ENCODE results near the gene S1PR4.

Gene S1PR4

GRCh38 chr19:3207461-3208242 is 29.1 kb downstream of the S1PR4 start:
- peak overlapping the region; percentile 14; the same call in 1 of the 2 replicates for H3K27ac ChIP-seq
- ChIA-PET CTCF (interaction anchor here (0.6 kb wide), 2 partner anchors 171 to 199 kb away, joined by 4 to 5 read pairs; no protein-coding TSS in a partner anchor), POLR2A (ENCODE audit: low non-redundant PET) (interaction anchor here (0.5 kb wide), 1 partner anchor 237 kb away, joined by 6 read pairs; no protein-coding TSS in a partner anchor)
- TF ChIP-seq, protein P1, sequence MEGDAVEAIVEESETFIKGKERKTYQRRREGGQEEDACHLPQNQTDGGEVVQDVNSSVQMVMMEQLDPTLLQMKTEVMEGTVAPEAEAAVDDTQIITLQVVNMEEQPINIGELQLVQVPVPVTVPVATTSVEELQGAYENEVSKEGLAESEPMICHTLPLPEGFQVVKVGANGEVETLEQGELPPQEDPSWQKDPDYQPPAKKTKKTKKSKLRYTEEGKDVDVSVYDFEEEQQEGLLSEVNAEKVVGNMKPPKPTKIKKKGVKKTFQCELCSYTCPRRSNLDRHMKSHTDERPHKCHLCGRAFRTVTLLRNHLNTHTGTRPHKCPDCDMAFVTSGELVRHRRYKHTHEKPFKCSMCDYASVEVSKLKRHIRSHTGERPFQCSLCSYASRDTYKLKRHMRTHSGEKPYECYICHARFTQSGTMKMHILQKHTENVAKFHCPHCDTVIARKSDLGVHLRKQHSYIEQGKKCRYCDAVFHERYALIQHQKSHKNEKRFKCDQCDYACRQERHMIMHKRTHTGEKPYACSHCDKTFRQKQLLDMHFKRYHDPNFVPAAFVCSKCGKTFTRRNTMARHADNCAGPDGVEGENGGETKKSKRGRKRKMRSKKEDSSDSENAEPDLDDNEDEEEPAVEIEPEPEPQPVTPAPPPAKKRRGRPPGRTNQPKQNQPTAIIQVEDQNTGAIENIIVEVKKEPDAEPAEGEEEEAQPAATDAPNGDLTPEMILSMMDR (conservative IDR thresholded peaks at IDR 0.05; ENCODE audit: low read depth): no peak
- DNase-seq (ENCODE audit: low spot score): no peak

- DNase-seq (ENCODE audit: low spot score): no peak
- ChIA-PET CTCF (interaction anchor here (0.6 to 0.7 kb wide), 4 partner anchors 18 to 200 kb away, joined by 3 to 5 read pairs (median 4); no protein-coding TSS in a partner anchor), POLR2A (ENCODE audit: low non-redundant PET) (interaction anchor here (0.5 kb wide), 1 partner anchor 238 kb away, joined by 6 read pairs; no protein-coding TSS in a partner anchor)
- peak overlapping the region; percentile 4; the same call in 1 of the 2 replicates for H3K27ac ChIP-seq
- TF ChIP-seq, protein P1 (conservative IDR thresholded peaks at IDR 0.05; ENCODE audit: low read depth): no peak
Observed at GRCh38 chr19:3208317-3209207, 30.0 kb downstream of the S1PR4 start.

DNA sequence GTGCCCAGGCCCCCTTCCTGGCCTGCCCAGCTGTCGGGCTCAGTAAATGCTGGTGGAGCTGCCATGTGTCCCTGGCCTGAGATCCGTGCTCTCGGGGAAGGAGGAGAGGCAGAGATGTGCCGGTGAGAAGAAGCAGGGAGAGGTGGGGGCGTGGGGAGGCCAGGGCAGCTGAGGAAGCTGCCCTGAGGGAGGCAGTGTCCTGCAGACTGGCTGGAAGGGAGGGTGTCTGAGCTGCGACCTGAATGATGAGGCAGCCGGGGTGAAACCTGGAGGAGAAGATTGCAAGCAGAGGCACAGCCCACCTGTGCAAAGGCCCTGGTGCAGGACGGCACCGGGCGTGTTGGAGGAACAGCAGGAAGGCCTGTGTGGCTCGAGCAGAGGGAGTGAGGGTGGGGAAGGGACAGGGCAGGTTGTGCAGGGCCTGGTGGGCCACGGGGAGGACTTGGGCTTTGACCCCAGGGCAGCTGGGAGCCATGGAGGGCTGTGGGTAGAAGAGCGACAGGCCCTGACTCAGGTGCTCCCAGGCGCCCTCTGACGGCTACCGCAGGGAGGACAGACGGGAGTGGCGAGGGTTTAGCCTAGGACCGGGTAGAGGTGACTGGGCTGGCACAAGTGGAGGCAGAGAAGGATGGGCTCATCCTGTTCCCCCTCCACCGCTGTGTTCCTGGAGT is 31.9 kb downstream of the S1PR4 start:
- H3K27ac ChIP-seq: no peak overlapping the region
- ChIA-PET POLR2A (ENCODE audit: low non-redundant PET) (no interaction called here), CTCF (interaction anchor here (0.6 to 1.1 kb wide), 6 partner anchors 8 to 248 kb away, joined by 3 to 4 read pairs (median 3); no protein-coding TSS in a partner anchor)
- TF ChIP-seq, protein P1 (conservative IDR thresholded peaks at IDR 0.05; ENCODE audit: low read depth): peak; percentile 82
- peak; percentile 61 for DNase-seq (ENCODE audit: low spot score)

GRCh38 chr19:3211191-3211590 is 32.6 kb downstream of the S1PR4 start:
- no peak for DNase-seq (ENCODE audit: low spot score)
- no peak overlapping the region for H3K27ac ChIP-seq
- TF ChIP-seq, protein P1 (conservative IDR thresholded peaks at IDR 0.05; ENCODE audit: low read depth): no peak
- ChIA-PET CTCF (interaction anchor here (0.5 to 1.1 kb wide), 7 partner anchors 8 to 362 kb away, joined by 3 to 6 read pairs (median 4); no protein-coding TSS in a partner anchor), POLR2A (ENCODE audit: low non-redundant PET) (no interaction called here)

GRCh38 chr19:3213159-3213558 is 34.6 kb downstream of the S1PR4 start:
- DNase-seq (ENCODE audit: low spot score): no peak
- POLR2A ChIA-PET (ENCODE audit: low non-redundant PET): no interaction called here
- TF ChIP-seq, protein P1 (conservative IDR thresholded peaks at IDR 0.05; ENCODE audit: low read depth): no peak
- no peak overlapping the region for H3K27ac ChIP-seq
- CTCF ChIA-PET: no interaction called here
